Measurements from ENCODE around the gene NPSR1.

The NPSR1 gene

GRCh38 chr7:34752929-34753328 is 94.9 kb downstream of the NPSR1 start:
- no peak overlapping the region for H3K27ac ChIP-seq (ENCODE audit: low read depth in 2 of 2, low read length in 2 of 2)
- no peaks in the 10 kb centered on the region for H3K27me3 ChIP-seq (ENCODE audit: control insufficient read depth in 2 of 2, insufficient read depth in 2 of 2, low read length in 2 of 2)
- no peak overlapping the region for H3K9ac ChIP-seq (ENCODE audit: low read depth in 1 of 2, low read length in 2 of 2)
- H3K36me3 ChIP-seq (ENCODE audit: control insufficient read depth in 2 of 2, insufficient read depth in 2 of 2, low read length in 2 of 2), result no peaks in the 10 kb centered on the region
- peaks cover 7 to 11% of the 10 kb centered on the region in 2 donors for H3K4me1 ChIP-seq (ENCODE audit: control insufficient read depth in 2 of 2, insufficient read depth in 2 of 2, low read length in 2 of 2)
- H3K9me3 ChIP-seq (ENCODE audit: control insufficient read depth in 2 of 2, low read length in 2 of 2), result no peaks in the 10 kb centered on the region
- no peak overlapping the region for H3K4me3 ChIP-seq (ENCODE audit: low read length in 2 of 2)

- H3K27me3 ChIP-seq (ENCODE audit: control insufficient read depth in 2 of 2, insufficient read depth in 2 of 2, low read length in 2 of 2), result no peaks in the 10 kb centered on the region
- no peaks in the 10 kb centered on the region for H3K36me3 ChIP-seq (ENCODE audit: control insufficient read depth in 2 of 2, insufficient read depth in 2 of 2, low read length in 2 of 2)
- no peak overlapping the region for H3K4me3 ChIP-seq (ENCODE audit: low read length in 2 of 2)
- no peak overlapping the region for H3K27ac ChIP-seq (ENCODE audit: low read depth in 2 of 2, low read length in 2 of 2)
- no peaks in the 10 kb centered on the region for H3K4me1 ChIP-seq (ENCODE audit: control insufficient read depth in 2 of 2, insufficient read depth in 2 of 2, low read length in 2 of 2)
- H3K9me3 ChIP-seq (ENCODE audit: control insufficient read depth in 2 of 2, low read length in 2 of 2), result no peaks in the 10 kb centered on the region
- H3K9ac ChIP-seq (ENCODE audit: low read depth in 1 of 2, low read length in 2 of 2), result no peak overlapping the region
Observed at GRCh38 chr7:34755008-34755407, 97.0 kb downstream of the NPSR1 start.

GRCh38 chr7:34756025-34756437 is 98.0 kb downstream of the NPSR1 start:
- Histone ChIP-seq H3K27me3 (ENCODE audit: control insufficient read depth in 2 of 2, insufficient read depth in 2 of 2, low read length in 2 of 2) (no peaks in the 10 kb centered on the region), H3K4me3 (ENCODE audit: low read length in 2 of 2) (no peak overlapping the region), H3K27ac (ENCODE audit: low read depth in 2 of 2, low read length in 2 of 2) (no peak overlapping the region), H3K9ac (ENCODE audit: low read depth in 1 of 2, low read length in 2 of 2) (no peak overlapping the region), H3K36me3 (ENCODE audit: control insufficient read depth in 2 of 2, insufficient read depth in 2 of 2, low read length in 2 of 2) (no peaks in the 10 kb centered on the region), H3K4me1 (ENCODE audit: control insufficient read depth in 2 of 2, insufficient read depth in 2 of 2, low read length in 2 of 2) (no peaks in the 10 kb centered on the region), H3K9me3 (ENCODE audit: control insufficient read depth in 2 of 2, low read length in 2 of 2) (no peaks in the 10 kb centered on the region)

- Histone ChIP-seq H3K27ac (ENCODE audit: low read depth in 2 of 2, low read length in 2 of 2) (no peak overlapping the region), H3K9me3 (ENCODE audit: control insufficient read depth in 2 of 2, low read length in 2 of 2) (no peaks in the 10 kb centered on the region), H3K9ac (ENCODE audit: low read depth in 1 of 2, low read length in 2 of 2) (no peak overlapping the region), H3K27me3 (ENCODE audit: control insufficient read depth in 2 of 2, insufficient read depth in 2 of 2, low read length in 2 of 2) (no peaks in the 10 kb centered on the region), H3K4me3 (ENCODE audit: low read length in 2 of 2) (no peak overlapping the region), H3K4me1 (ENCODE audit: control insufficient read depth in 2 of 2, insufficient read depth in 2 of 2, low read length in 2 of 2) (no peaks in the 10 kb centered on the region), H3K36me3 (ENCODE audit: control insufficient read depth in 2 of 2, insufficient read depth in 2 of 2, low read length in 2 of 2) (no peaks in the 10 kb centered on the region)
Observed at GRCh38 chr7:34756691-34757090, 98.7 kb downstream of the NPSR1 start.

GRCh38 chr7:34757570-34758110 is 99.6 kb downstream of the NPSR1 start:
- Histone ChIP-seq H3K36me3 (ENCODE audit: control insufficient read depth in 2 of 2, insufficient read depth in 2 of 2, low read length in 2 of 2) (no peaks in the 10 kb centered on the region), H3K27me3 (ENCODE audit: control insufficient read depth in 2 of 2, insufficient read depth in 2 of 2, low read length in 2 of 2) (no peaks in the 10 kb centered on the region), H3K9ac (ENCODE audit: low read depth in 1 of 2, low read length in 2 of 2) (no peak overlapping the region), H3K4me1 (ENCODE audit: control insufficient read depth in 2 of 2, insufficient read depth in 2 of 2, low read length in 2 of 2) (no peaks in the 10 kb centered on the region), H3K27ac (ENCODE audit: low read depth in 2 of 2, low read length in 2 of 2) (no peak overlapping the region), H3K9me3 (ENCODE audit: control insufficient read depth in 2 of 2, low read length in 2 of 2) (no peaks in the 10 kb centered on the region), H3K4me3 (ENCODE audit: low read length in 2 of 2) (no peak overlapping the region)

GRCh38 chr7:34758111-34758601 is 100.1 kb downstream of the NPSR1 start:
- no peak overlapping the region for H3K9ac ChIP-seq (ENCODE audit: low read depth in 1 of 2, low read length in 2 of 2)
- H3K4me3 ChIP-seq (ENCODE audit: low read length in 2 of 2), result no peak overlapping the region
- H3K27me3 ChIP-seq (ENCODE audit: control insufficient read depth in 2 of 2, insufficient read depth in 2 of 2, low read length in 2 of 2), result no peaks in the 10 kb centered on the region
- H3K9me3 ChIP-seq (ENCODE audit: control insufficient read depth in 2 of 2, low read length in 2 of 2), result no peaks in the 10 kb centered on the region
- H3K36me3 ChIP-seq (ENCODE audit: control insufficient read depth in 2 of 2, insufficient read depth in 2 of 2, low read length in 2 of 2), result no peaks in the 10 kb centered on the region
- no peak overlapping the region for H3K27ac ChIP-seq (ENCODE audit: low read depth in 2 of 2, low read length in 2 of 2)
- H3K4me1 ChIP-seq (ENCODE audit: control insufficient read depth in 2 of 2, insufficient read depth in 2 of 2, low read length in 2 of 2), result no peaks in the 10 kb centered on the region

- H3K4me1 ChIP-seq (ENCODE audit: control insufficient read depth in 2 of 2, insufficient read depth in 2 of 2, low read length in 2 of 2), result no peaks in the 10 kb centered on the region
- no peaks in the 10 kb centered on the region for H3K9me3 ChIP-seq (ENCODE audit: control insufficient read depth in 2 of 2, low read length in 2 of 2)
- no peaks in the 10 kb centered on the region for H3K36me3 ChIP-seq (ENCODE audit: control insufficient read depth in 2 of 2, insufficient read depth in 2 of 2, low read length in 2 of 2)
- no peak overlapping the region for H3K9ac ChIP-seq (ENCODE audit: low read depth in 1 of 2, low read length in 2 of 2)
- H3K27me3 ChIP-seq (ENCODE audit: control insufficient read depth in 2 of 2, insufficient read depth in 2 of 2, low read length in 2 of 2), result no peaks in the 10 kb centered on the region
- H3K27ac ChIP-seq (ENCODE audit: low read depth in 2 of 2, low read length in 2 of 2), result no peak overlapping the region
- no peak overlapping the region for H3K4me3 ChIP-seq (ENCODE audit: low read length in 2 of 2)
Observed at GRCh38 chr7:34759477-34760125, 101.6 kb downstream of the NPSR1 start.

- Histone ChIP-seq H3K4me3 (ENCODE audit: low read length in 2 of 2) (no peak overlapping the region), H3K9ac (ENCODE audit: low read depth in 1 of 2, low read length in 2 of 2) (no peak overlapping the region), H3K27ac (ENCODE audit: low read depth in 2 of 2, low read length in 2 of 2) (no peak overlapping the region), H3K9me3 (ENCODE audit: control insufficient read depth in 2 of 2, low read length in 2 of 2) (no peaks in the 10 kb centered on the region), H3K36me3 (ENCODE audit: control insufficient read depth in 2 of 2, insufficient read depth in 2 of 2, low read length in 2 of 2) (no peaks in the 10 kb centered on the region), H3K27me3 (ENCODE audit: control insufficient read depth in 2 of 2, insufficient read depth in 2 of 2, low read length in 2 of 2) (no peaks in the 10 kb centered on the region), H3K4me1 (ENCODE audit: control insufficient read depth in 2 of 2, insufficient read depth in 2 of 2, low read length in 2 of 2) (no peaks in the 10 kb centered on the region)
Observed at GRCh38 chr7:34760271-34760670, 102.3 kb downstream of the NPSR1 start.

GRCh38 chr7:34761206-34761605 is 103.2 kb downstream of the NPSR1 start:
- Histone ChIP-seq H3K9ac (ENCODE audit: low read depth in 1 of 2, low read length in 2 of 2) (no peak overlapping the region), H3K36me3 (ENCODE audit: control insufficient read depth in 2 of 2, insufficient read depth in 2 of 2, low read length in 2 of 2) (no peaks in the 10 kb centered on the region), H3K27me3 (ENCODE audit: control insufficient read depth in 2 of 2, insufficient read depth in 2 of 2, low read length in 2 of 2) (no peaks in the 10 kb centered on the region), H3K4me3 (ENCODE audit: low read length in 2 of 2) (no peak overlapping the region), H3K4me1 (ENCODE audit: control insufficient read depth in 2 of 2, insufficient read depth in 2 of 2, low read length in 2 of 2) (no peaks in the 10 kb centered on the region), H3K27ac (ENCODE audit: low read depth in 2 of 2, low read length in 2 of 2) (no peak overlapping the region), H3K9me3 (ENCODE audit: control insufficient read depth in 2 of 2, low read length in 2 of 2) (no peaks in the 10 kb centered on the region)

GRCh38 chr7:34761627-34762026 is 103.6 kb downstream of the NPSR1 start:
- Histone ChIP-seq H3K9ac (ENCODE audit: low read depth in 1 of 2, low read length in 2 of 2) (no peak overlapping the region), H3K27me3 (ENCODE audit: control insufficient read depth in 2 of 2, insufficient read depth in 2 of 2, low read length in 2 of 2) (no peaks in the 10 kb centered on the region), H3K4me3 (ENCODE audit: low read length in 2 of 2) (no peak overlapping the region), H3K4me1 (ENCODE audit: control insufficient read depth in 2 of 2, insufficient read depth in 2 of 2, low read length in 2 of 2) (no peaks in the 10 kb centered on the region), H3K36me3 (ENCODE audit: control insufficient read depth in 2 of 2, insufficient read depth in 2 of 2, low read length in 2 of 2) (no peaks in the 10 kb centered on the region), H3K9me3 (ENCODE audit: control insufficient read depth in 2 of 2, low read length in 2 of 2) (no peaks in the 10 kb centered on the region), H3K27ac (ENCODE audit: low read depth in 2 of 2, low read length in 2 of 2) (no peak overlapping the region)

Data from mucosa of rectum (tissue), 2 donors.